Measurements from ENCODE around the gene TRPM5.
"Not testable (repeated sequence)": the region's sequence is repeated elsewhere in the genome, so short reads cannot be mapped to it uniquely, and the experiment has no call there.

TRPM5 gene

GRCh38 chr11:2443881-2444820, at the start of gene TRPM5:
TSS of gene TRPM5 (minus strand) at chr11:2444514. CDS start at chr11:2423036, 21,478 bp downstream.
- no peak for DNase-seq

GRCh38 chr11:2489083-2489482, 44.8 kb upstream of the TRPM5 start:
- no peak for DNase-seq

DNA sequence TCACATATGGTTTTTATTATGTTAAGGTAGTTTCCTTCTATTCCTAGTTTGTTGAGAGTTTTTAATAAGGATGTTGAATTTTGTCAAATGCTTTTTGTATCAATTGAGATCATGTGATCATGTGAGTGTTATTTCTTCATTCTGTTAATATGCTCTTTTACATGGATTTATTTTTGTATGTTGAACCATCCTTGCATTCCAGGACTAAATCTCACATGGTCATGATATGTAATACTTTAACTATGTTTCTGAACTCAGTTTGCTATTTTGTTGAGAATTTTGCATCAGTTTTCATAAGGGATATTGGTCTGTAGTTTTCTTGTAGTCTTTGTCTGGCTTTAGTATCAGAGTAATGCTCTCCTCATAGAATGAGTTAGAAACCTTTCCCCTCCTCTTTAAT, 43.7 kb upstream of the TRPM5 start:
- no peak for DNase-seq

GRCh38 chr11:2484576-2485125, 40.3 kb upstream of the TRPM5 start:
- no peak for DNase-seq

DNA sequence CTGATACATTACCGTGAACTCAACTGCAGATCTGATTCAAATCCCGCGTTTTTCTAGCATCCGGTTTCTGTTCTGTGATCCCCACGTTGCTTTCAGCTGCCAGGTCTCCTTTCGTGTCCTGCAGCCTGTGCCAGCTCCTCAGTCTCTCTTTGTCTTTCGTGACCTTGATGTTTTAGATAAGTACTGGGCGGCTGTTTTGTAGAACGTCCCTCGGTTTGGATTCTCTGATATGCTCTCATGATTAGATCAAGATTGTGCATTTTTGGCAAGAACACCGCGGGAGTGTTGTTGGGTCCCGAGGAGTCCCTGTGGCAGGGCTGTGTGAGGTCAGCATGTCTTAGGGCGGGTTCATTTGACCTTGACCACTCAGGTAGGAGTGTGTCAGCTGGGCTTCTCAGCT, 39.1 kb upstream of the TRPM5 start:
- DNase-seq, result no peak

- DNase-seq, result no peak
Observed at GRCh38 chr11:2482745-2483144, 38.4 kb upstream of the TRPM5 start.

- DNase-seq, result no peak
Observed at GRCh38 chr11:2482204-2482603, 37.9 kb upstream of the TRPM5 start.

DNA sequence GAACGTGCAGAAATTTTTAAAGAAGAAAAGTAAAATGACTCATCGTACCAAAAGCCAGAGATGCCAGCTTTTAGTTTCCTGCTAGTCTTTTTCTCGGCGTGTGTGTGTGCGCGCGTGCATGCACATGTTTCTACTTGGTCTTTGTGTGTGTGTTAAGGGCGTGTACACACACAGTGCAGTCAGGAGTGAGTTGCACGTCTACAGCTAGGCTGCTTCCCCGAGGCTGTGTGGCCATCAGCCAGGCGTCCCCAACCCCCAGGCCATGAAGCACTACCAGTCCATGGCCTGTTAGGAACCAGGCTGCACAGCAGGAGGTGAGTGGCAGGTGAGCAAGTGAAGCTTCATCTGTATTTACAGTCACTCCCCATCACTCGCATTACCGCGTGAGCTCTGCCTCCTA, 36.9 kb upstream of the TRPM5 start:
- DNase-seq, result no peak

DNA sequence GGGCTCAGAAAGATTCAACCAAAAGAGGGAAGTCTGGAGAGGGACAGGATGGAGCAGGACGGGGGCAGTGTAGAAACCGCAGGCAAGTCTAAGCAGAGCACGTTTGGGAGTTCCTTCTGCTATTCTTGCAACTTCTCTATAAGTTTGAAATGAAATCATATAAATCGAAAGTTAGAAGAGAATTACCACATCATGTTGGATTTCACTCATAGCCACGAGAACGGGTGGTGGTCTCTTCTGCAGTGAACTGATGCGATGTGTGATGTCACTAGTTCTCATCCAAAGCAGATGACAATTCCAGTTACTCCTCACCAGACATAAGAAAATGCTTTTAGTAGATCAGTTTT, 36.5 kb upstream of the TRPM5 start:
- no peak for DNase-seq

DNA sequence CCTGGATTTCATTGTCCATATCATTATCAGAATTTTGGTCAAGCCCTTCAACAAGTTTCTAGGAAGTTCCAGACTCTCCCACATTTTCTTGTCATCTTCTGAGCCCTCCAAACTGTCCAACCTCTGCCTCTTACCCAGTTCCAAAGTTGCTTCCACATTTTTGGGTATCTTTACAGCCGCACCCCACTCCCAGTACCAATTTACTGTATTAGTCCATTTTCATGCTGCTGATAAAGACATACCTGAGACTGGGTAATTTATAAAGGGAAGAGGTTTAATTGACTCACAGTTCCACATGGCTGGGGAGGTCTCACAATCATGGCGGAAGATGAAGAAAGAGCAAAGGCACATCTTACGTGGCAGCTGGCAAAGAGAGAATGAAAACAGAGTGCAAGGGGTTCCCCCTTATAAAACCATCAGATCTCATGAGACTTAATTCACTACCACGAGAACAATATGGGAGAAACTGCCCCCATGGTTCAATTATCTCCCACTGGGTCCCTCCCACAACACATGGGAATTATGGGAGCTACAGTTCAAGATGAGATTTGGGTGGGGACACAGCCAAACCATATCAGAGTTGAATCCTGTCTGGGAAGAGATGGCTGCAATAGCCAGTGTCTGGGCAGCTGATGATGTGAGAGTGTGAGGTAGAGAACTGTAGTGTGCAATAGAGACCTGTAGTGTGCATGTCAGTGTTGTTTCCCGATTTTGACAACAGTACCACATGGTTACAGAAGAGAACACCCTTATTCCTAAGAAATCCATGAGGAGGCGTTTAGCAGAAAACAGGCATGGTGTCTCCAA, 36.0 kb upstream of the TRPM5 start:
- not testable (repeated sequence) for DNase-seq

DNA sequence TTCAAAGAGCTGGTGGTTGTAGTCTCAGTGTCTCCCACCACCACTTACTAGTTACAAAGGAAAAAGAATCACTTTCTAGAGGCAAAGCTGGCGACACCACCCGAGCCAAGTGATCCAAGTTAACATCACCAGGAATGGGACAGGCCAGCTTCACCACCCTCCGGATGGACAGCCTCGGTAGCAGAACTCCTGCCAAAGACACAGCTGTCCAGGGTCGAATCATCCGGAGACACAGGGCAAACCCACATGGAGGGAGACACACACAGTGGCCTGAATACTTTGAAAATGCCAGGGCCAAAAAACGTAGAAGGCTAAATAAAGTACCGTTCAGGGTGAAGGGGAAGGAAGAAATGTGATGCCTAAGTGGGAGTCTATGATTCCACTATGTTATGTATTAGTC, 33.6 kb upstream of the TRPM5 start:
- DNase-seq, result no peak

GRCh38 chr11:2477254-2477653, 32.9 kb upstream of the TRPM5 start:
- no peak for DNase-seq

DNA sequence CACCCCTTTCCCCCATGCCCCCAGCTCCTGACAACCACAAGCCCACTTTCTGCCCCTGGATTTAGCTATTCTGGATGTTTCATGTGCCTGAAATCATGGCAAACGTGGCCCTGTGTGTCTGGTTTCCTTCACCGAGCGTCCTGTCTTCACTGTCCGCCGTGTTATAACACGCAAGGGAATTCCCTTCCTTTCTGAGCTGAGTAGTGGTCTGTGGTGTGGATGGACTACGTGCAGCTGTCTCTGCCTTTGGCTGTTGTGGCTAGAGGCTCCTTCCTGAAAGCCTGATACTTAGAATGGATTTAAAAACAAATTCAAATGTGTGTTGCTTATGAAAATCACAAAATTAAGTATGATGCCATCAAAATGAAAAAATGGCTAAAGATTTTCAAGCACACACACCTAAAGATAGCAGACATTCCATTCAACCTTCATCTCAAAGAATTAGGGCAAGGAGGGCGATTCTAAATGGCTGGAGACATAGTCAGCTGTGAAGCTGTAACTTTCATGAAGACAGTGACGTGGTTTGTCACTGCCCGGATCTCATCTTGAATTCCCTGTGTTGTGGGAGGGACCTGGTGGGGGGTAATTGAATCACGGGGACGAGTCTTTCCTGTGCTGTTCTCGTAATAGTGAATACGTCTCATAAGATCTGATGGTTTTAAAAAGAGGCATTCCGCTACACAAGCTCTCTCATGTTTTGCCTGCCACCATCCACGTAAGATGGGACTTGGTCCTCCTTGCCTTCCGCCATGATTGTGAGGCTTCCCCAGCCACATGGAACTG, 31.0 kb upstream of the TRPM5 start:
- no peak for DNase-seq

DNA sequence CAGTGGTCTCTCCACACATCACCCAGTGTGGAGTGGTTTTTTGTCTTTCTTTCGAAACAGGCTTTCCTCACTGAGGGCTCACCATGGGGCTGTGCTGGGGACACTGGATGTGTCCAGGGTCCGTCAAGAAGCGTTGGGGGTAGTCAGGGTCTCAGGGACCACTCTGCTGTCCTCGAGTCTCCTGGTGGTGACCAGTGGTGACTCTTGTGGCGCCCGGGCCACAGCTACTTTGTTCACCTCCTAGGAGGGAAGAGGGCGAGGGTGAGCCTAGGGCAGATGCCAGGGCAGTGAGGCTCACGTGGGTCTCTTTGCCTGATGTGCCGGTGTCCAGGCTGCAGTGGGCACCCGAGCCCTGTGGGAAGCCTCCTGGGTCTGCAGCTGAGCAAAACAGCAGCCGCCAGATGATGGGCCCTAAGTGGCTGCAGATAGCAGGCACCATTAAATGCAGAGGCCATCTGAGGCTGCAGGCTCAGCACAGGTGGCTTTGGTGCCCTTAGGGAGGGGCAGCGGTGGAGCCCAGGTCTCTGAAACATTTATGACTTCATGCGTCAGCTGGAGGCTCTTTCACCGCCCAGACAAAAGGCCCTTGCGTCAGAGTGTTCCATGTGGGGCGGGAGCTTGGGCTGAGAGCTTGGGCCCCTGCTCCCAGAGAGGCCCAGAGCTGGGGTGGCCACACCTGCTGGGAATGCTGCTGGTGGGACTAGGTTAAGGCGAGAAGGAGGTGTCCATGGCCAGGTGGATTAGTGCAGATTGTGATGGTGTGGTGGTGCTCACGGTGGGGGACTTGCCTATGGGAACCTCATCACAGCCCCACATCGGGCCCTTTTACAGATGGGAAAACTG, 30.0 kb upstream of the TRPM5 start:
- no peak for DNase-seq

GRCh38 chr11:2473361-2474058, 29.2 kb upstream of the TRPM5 start:
- DNase-seq, result no peak

DNA sequence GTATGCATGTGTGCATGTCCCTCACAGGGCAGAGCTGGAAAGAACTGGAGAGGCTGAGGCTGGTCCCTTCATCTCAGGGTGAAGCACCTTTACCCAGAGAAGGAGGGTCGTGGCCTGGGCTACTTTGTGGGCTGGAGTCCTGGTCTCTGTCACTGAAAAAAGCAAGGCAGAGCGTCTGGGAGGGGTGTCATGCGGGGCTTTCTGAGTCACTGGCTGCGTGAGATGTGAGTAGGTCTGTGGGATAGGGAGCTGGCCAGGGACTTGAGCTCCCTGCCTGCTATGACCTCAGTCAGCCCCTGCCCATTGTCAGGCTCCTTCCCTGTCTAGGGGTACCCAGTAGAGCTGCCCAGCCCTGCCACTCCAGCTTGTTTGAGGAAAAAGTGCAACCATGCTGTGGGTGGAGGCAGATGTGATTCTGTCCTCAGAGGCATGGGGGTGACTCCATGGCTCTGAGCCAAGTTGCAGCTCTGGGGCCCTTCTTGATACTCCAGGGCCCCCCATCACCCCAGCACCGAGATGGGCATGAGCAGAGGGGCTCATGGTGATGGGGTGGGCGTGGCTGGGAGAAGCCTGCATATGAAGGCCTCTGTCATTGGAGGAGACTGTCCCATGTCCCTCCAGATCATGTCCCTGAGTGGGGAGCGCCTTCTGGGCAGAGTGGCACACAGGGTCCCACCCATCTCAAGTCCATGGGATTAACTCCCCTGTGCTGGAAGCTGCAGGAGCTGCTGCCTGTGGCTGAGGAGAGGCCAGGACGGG, 28.3 kb upstream of the TRPM5 start:
- DNase-seq, result no peak

DNA sequence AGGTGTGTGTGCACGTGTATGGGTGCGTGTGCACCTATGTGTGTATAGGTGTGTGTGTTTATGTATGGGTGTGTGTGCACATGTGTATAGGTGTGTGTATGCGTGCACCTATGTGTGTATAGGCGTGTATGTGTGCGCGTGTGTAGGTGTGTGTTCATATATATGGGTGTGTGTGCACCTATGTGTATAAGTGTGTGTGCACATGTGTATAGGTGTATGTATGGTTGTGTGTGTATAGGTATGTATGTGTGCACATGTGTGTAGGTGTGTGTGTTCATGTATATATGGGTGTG, 27.4 kb upstream of the TRPM5 start:
- DNase-seq, result no peak

DNA sequence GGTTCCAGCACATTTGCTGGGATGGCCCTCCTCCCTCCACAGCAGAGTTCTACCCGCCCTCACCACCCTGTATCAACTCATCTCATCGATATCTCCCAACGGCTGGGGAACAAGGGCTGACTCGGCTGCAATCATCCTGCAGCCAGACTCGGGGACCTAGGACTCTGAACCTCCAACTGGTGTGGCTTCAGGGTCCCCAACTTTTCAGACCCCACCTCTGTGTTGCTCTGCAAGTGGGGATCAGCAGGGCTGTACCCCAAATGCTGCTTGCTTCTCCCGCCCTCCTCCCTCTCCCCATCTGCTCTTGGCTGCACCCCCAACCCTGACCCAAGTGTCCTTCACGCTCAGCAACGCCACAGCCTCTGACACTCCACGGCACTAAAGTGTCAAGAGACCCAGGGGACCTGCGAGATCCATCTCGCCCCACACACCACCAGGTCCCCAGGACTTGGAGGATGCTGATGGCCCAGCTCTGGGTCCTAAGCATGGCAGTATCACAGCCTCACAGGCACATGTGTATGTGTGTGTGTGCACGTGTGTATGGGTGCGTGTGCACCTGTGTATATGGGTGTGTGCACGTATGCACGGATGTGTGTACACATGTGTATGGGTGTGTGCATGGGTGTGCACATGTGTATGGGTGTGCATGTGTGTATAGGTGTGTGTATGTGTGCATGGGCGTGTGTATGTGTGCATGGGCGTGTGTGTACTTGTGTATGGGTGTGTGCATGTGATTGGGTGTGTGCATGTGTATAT, 26.9 kb upstream of the TRPM5 start:
- DNase-seq, result no peak

DNA sequence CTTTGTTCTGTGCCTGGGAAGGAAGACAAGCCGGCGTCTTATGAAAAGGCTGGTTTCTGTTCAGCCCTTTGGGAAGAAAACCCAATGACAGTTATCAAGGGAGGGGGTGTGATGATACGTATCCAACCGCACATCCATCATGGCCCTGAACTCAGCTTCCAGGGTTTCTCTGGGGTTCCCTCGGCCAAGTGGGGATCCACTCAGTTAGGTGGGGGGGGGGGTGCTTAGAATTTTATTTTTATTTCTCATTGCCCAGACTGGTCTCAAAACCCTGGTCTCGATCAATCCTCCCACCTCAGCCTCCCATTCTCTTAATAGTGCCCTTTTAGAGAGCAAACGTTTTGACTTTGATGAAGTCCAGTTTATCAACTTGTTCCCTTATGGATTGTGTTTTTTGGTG, 26.2 kb upstream of the TRPM5 start:
- DNase-seq, result no peak

Data from NCI-H446 treated with DMSO at 0.1 percent for 48 hours (cell line).